Trophoblast cell (in vitro differentiated cells and primary cell): ENCODE measurements around the gene OPTN.
A peak's percentile ranks its signal among the peaks of the same experiment; 100 is the strongest.
"Not testable (repeated sequence)": the region's sequence is repeated elsewhere in the genome, so short reads cannot be mapped to it uniquely, and the experiment has no call there.

ENCODE experiments used
- DNase-seq, 2 donors: peaks; one replicate each; pipeline ENCODE4 v3.0.0-alpha.2; 2016
- H2AFZ ChIP-seq: 2 replicates; pipeline ENCODE4 v1.6.1; 2013; ENCODE audit warnings: low read length, moderate library complexity, mild to moderate bottlenecking; ENCODE audit not compliant: insufficient read depth, poor library complexity
- H2AK5ac ChIP-seq: 2 replicates; pipeline ENCODE4 v1.6.1; 2013; ENCODE audit warnings: mild to moderate bottlenecking, low read length
- H2BK120ac ChIP-seq: 2 replicates; pipeline ENCODE4 v1.6.1; 2013; ENCODE audit warnings: low read length, mild to moderate bottlenecking, moderate library complexity; ENCODE audit not compliant: insufficient read depth, poor library complexity
- H2BK12ac ChIP-seq: 2 replicates; pipeline ENCODE4 v1.6.1; 2013; ENCODE audit warnings: mild to moderate bottlenecking, low read length, moderate library complexity
- H2BK5ac ChIP-seq: 2 replicates; pipeline ENCODE4 v1.6.1; 2013; ENCODE audit warnings: low read length, low read depth, moderate library complexity, mild to moderate bottlenecking; ENCODE audit not compliant: poor library complexity
- H3K14ac ChIP-seq: 2 replicates; pipeline ENCODE4 v1.6.1; 2013; ENCODE audit warnings: mild to moderate bottlenecking, low read length
- H3K18ac ChIP-seq: 2 replicates; pipeline ENCODE4 v1.6.1; 2013; ENCODE audit warnings: mild to moderate bottlenecking, low read length
- H3K23ac ChIP-seq: 2 replicates; pipeline ENCODE4 v1.6.1; 2013; ENCODE audit warnings: low read length
- H3K27ac ChIP-seq: 2 replicates; pipeline ENCODE4 v1.5.1; 2013; ENCODE audit warnings: low read depth, mild to moderate bottlenecking, inconsistent platforms, low read length, moderate library complexity
- H3K27me3 ChIP-seq: 2 replicates; pipeline ENCODE4 v1.6.1; 2013; ENCODE audit warnings: inconsistent platforms, mild to moderate bottlenecking, low read length, moderate library complexity; ENCODE audit not compliant: insufficient read depth
- H3K36me3 ChIP-seq, 2 experiments: 1 replicate in 1 of 2; 2 replicates in 1 of 2; pipeline ENCODE4 v1.6.1; 2013; ENCODE audit warnings: low read length in 2 of 2, mild to moderate bottlenecking in 2 of 2, moderate library complexity in 1 of 2; ENCODE audit not compliant: insufficient read depth in 2 of 2, control insufficient read depth in 1 of 2
- H3K4ac ChIP-seq: 2 replicates; pipeline ENCODE4 v1.6.1; 2013; ENCODE audit warnings: low read depth, mild to moderate bottlenecking, low read length, moderate library complexity
- H3K4me1 ChIP-seq, 2 experiments: 1 replicate in 1 of 2; 2 replicates in 1 of 2; pipeline ENCODE4 v1.6.1; 2013; ENCODE audit warnings: low read length in 2 of 2, mild to moderate bottlenecking in 2 of 2, moderate library complexity in 1 of 2; ENCODE audit not compliant: insufficient read depth in 2 of 2, control insufficient read depth in 1 of 2
- H3K4me2 ChIP-seq: 2 replicates; pipeline ENCODE4 v1.6.1; 2013; ENCODE audit warnings: inconsistent platforms, mild to moderate bottlenecking, low read length, moderate library complexity
- H3K4me3 ChIP-seq: 2 replicates; pipeline ENCODE4 v1.5.1; 2013; ENCODE audit warnings: mild to moderate bottlenecking, low read depth, low read length, inconsistent platforms
- H3K79me1 ChIP-seq: one replicate; pipeline ENCODE4 v1.6.1; 2013; ENCODE audit warnings: low read length
- H3K79me2 ChIP-seq: 2 replicates; pipeline ENCODE4 v1.6.1; 2013; ENCODE audit warnings: low read length, mild to moderate bottlenecking; ENCODE audit not compliant: control insufficient read depth, insufficient read depth, poor library complexity
- H3K9ac ChIP-seq: 2 replicates; pipeline ENCODE4 v1.6.1; 2013; ENCODE audit warnings: mild to moderate bottlenecking, low read length
- H3K9me3 ChIP-seq: 2 replicates; pipeline ENCODE4 v1.6.1; 2013; ENCODE audit warnings: low read depth, mild to moderate bottlenecking, control low read depth, inconsistent platforms, low read length; ENCODE audit not compliant: insufficient read depth
- H4K12ac ChIP-seq: 2 replicates; pipeline ENCODE4 v1.6.1; 2013; ENCODE audit warnings: low read depth, mild to moderate bottlenecking, low read length, moderate library complexity
- H4K8ac ChIP-seq: 2 replicates; pipeline ENCODE4 v1.6.1; 2013; ENCODE audit warnings: low read depth, mild to moderate bottlenecking, low read length, moderate library complexity
- H4K91ac ChIP-seq: one replicate; pipeline ENCODE4 v1.6.1; 2013; ENCODE audit warnings: low read depth, mild to moderate bottlenecking, low read length, moderate library complexity
- WGBS: extraction: QIAGEN DNeasy Blood & Tissue Kit; methylation state at CpG from one replicate; pipeline ENCODE4 v1.1.7; 2013; ENCODE audit warnings: missing lambda C conversion rate; ENCODE audit not compliant: insufficient read length, insufficient coverage; ENCODE audit errors: extremely low coverage; 5-methylcytosine and 5-hydroxymethylcytosine counted together

Gene OPTN

DNA sequence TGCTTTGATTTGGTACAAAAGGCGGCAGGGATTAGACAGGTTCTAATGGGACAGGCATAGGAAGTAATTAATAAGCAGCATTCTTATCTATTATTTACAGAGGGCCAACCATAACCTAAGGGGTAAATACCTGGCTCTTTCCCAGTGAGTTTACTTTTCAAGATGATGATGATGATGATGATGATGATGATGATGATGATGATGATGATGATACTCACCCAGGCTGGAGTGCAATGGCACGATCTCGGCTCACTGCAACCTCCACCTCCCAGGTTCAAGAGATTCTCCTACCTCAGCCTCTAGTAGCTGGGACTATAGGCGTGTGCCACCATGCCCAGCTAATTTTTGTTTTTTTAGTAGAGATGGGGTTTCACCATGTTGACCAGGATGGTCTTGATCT, 5.9 kb upstream of the OPTN start:
- not testable (repeated sequence) for H3K14ac ChIP-seq, H3K18ac ChIP-seq, H3K36me3 ChIP-seq, H2BK5ac ChIP-seq, H2AK5ac ChIP-seq, H2AFZ ChIP-seq, H3K4ac ChIP-seq, H2BK120ac ChIP-seq, H3K79me1 ChIP-seq, H3K4me2 ChIP-seq, H4K12ac ChIP-seq, H3K9ac ChIP-seq, H3K4me3 ChIP-seq, H4K91ac ChIP-seq, H3K23ac ChIP-seq, H3K27ac ChIP-seq, H3K9me3 ChIP-seq, DNase-seq, H3K79me2 ChIP-seq, H2BK12ac ChIP-seq, H4K8ac ChIP-seq, H3K27me3 ChIP-seq, H3K4me1 ChIP-seq
- no CpG with 5 or more reads among the region's 4 CpGs for WGBS

DNA sequence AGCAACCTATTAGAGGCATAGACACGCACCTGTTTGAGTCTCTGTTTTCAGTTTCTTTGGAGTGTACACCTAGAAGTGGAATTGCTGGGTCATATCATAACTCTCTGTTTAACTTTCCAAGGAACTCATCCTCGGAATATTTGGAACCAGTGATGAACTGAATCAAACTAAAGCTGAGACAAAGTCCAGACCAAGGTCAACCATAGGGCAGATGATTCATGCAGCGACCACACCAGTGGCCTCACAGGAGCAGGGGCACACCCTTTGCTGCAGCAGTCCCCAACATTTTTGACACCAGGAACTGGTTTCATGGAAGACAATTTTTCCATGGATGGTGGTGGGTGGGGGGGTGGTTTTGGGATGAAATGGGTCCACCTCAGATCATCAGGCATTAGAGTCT, 4.9 kb upstream of the OPTN start:
- no peak overlapping the region for H3K4ac ChIP-seq
- H3K36me3 ChIP-seq = no peaks in the 10 kb centered on the region

DNA sequence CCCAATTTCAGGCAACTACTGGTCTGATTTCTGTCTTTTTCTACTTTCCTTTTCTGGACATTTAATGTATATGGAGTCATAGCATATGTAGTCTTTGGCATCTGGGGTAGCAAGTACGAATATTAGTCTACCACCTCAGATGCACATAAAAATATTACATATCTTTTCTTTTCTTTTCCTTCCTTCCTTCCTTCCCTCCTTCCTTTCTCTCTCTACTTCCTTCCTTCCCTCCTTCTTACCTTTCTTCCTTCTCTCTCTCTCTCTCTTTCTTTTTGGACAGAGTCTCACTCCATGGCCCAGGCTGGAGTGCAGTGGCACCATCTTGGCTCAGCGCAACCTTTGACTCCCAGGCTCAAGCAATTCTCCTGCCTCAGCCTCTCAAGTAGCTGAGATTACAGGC, 4.0 kb upstream of the OPTN start:
- no peak overlapping the region for H4K91ac ChIP-seq
- no peak overlapping the region for H4K12ac ChIP-seq
- H3K27ac ChIP-seq = no peak overlapping the region
- no peak for DNase-seq
- H3K23ac ChIP-seq = no peak overlapping the region
- no peak overlapping the region for H3K9ac ChIP-seq
- H3K36me3 ChIP-seq = no peaks in the 10 kb centered on the region
- no peak overlapping the region for H2AK5ac ChIP-seq
- peaks cover 0 to 4% of the 10 kb centered on the region in 2 experiments for H3K4me1 ChIP-seq
- no peak overlapping the region for H3K4me2 ChIP-seq
- no peak overlapping the region for H2BK5ac ChIP-seq
- H2AFZ ChIP-seq = no peak overlapping the region
- no CpG with 5 or more reads among the region's 2 CpGs for WGBS
- peaks cover 10% of the 10 kb centered on the region for H3K79me1 ChIP-seq
- no peaks in the 10 kb centered on the region for H3K9me3 ChIP-seq
- no peak overlapping the region for H4K8ac ChIP-seq
- no peak overlapping the region for H2BK120ac ChIP-seq
- H3K79me2 ChIP-seq = peaks cover 6% of the 10 kb centered on the region
- no peak overlapping the region for H3K4ac ChIP-seq
- H2BK12ac ChIP-seq = no peak overlapping the region
- no peak overlapping the region for H3K18ac ChIP-seq
- no peak overlapping the region for H3K4me3 ChIP-seq
- H3K14ac ChIP-seq = no peak overlapping the region
- no peaks in the 10 kb centered on the region for H3K27me3 ChIP-seq

More for the DNA sequence above, 4.9 kb upstream of the OPTN start:
- Histone ChIP-seq H3K4me2 (no peak overlapping the region), H3K27me3 (no peaks in the 10 kb centered on the region), H2AFZ (no peak overlapping the region), H4K8ac (no peak overlapping the region), H4K91ac (no peak overlapping the region), H3K79me1 (peaks cover 4% of the 10 kb centered on the region), H3K18ac (no peak overlapping the region), H3K9ac (no peak overlapping the region), H2BK5ac (no peak overlapping the region), H3K14ac (no peak overlapping the region), H2AK5ac (no peak overlapping the region), H3K27ac (no peak overlapping the region), H3K4me1 (no peaks in the 10 kb centered on the region), H3K9me3 (no peaks in the 10 kb centered on the region), H3K23ac (no peak overlapping the region), H3K79me2 (peaks cover 1% of the 10 kb centered on the region), H2BK120ac (no peak overlapping the region), H4K12ac (no peak overlapping the region), H2BK12ac (no peak overlapping the region), H3K4me3 (no peak overlapping the region)
- no peak for DNase-seq
- WGBS = no CpG with 5 or more reads among the region's 3 CpGs

DNA sequence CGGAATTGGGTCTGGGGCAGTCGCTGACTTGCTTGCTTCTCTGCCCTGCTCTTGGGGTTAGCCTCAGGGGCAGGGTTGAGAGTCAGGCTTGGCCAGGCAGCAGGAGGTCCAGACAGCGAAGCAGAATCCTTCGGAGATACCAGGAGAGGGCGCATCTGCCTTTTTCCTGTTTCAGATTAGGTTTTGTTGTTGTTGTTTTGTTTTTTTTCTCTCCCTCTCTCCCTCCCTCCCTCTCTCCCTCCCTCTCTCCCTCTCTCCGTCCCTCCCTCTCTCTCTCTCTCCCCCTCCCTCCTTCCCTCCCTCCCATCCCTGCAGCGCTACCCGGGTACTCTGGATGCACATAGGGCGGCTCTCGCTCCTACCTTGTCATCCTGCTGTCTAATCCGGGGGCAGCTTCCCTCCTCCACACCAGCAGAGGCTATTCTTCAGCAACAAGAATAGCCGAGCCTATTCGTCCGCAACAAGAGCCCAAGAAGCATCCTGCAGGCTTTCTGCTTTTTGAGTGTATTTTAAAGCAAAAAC, 758 bp upstream of the OPTN start:
- Histone ChIP-seq H4K12ac (peak overlapping the region; percentile 23), H3K18ac (no peak overlapping the region), H3K4me3 (peak overlapping the region; percentile 71), H4K91ac (no peak overlapping the region), H3K14ac (no peak overlapping the region), H3K36me3 (no peaks in the 10 kb centered on the region), H3K79me1 (peaks cover 10% of the 10 kb centered on the region), H3K4me2 (peak overlapping the region; percentile 73), H2AFZ (peak overlapping the region; percentile 20), H3K4ac (no peak overlapping the region), H2BK5ac (no peak overlapping the region), H3K23ac (no peak overlapping the region), H3K27me3 (no peaks in the 10 kb centered on the region), H4K8ac (peak overlapping the region; percentile 79), H2BK12ac (no peak overlapping the region), H3K4me1 (peaks cover 0 to 5% of the 10 kb centered on the region in 2 experiments), H2BK120ac (no peak overlapping the region), H3K79me2 (peaks cover 6% of the 10 kb centered on the region), H3K27ac (peak overlapping the region; percentile 45), H3K9me3 (no peaks in the 10 kb centered on the region), H2AK5ac (no peak overlapping the region), H3K9ac (no peak overlapping the region)
- peak; percentile 72 to 82 for DNase-seq
- no CpG with 5 or more reads among the region's 14 CpGs for whole genome bisulfite sequencing
